NCI-H526 (cell line): ENCODE results near the gene SEC23IP.

Source experiments
- DNase-seq, 2 experiments: peaks; one replicate each; lab custom pipeline; 2025; lab: John Stamatoyannopoulos, UW

SEC23IP gene

DNA sequence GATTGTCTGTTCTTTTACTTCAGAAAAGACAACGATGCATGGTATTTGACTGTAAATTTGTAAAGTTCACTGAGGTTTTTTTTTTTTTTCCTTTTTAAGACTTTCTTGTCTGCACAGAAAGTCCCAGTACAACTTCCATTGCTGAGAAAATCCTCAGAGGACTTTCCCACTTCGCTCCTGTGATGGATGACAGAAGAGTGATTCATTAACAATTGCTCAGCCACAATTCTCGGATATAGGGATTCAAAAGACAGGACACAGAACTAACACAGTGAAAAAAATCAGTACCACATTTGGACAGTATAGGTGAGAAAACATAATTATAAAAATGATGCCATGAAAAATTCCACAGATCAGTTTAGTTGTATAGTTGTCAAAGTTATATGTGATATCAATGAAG is 48.0 kb downstream of the SEC23IP start:
- DNase-seq = no peak

GRCh38 chr10:119942973-119943372 is 50.4 kb downstream of the SEC23IP start:
- no peak for DNase-seq

DNA sequence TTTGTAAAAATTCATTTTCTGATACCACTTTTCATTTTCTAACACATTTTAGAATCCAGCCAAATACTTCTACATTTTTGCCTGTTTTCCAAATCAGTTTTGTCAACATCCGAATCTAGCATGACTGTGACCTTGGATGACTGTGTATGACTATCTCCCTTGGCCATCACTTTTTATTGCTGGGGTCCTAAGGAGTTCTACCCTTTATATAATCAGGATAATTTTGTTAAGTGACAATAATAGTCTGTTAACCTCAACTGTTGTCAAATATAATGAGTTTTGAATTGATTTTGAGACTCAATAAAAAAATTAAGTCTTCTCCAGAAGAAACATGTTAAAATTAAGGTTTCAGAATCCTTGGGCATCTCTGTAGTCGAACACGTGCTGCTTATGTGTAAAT is 53.3 kb downstream of the SEC23IP start:
- DNase-seq = no peak

DNA sequence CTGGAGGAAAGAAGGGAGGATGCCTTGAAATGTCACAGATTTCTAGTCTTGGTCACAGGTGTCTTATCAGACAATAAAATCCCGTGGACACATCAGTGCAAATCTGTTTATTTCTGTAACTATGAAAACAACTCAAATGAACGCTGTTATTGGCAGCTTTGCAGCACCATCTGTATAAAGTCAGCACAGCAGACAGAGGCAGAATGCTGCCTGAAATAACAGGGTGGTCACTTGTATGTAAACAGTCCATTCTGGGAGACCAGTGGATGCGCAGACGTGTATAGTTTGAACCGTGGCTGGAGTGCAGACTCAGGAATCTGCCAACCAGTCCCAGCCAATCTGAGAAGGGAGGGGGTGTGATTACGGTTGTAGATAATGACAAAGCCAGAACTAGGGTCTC is 54.8 kb downstream of the SEC23IP start:
- DNase-seq = no peak

DNA sequence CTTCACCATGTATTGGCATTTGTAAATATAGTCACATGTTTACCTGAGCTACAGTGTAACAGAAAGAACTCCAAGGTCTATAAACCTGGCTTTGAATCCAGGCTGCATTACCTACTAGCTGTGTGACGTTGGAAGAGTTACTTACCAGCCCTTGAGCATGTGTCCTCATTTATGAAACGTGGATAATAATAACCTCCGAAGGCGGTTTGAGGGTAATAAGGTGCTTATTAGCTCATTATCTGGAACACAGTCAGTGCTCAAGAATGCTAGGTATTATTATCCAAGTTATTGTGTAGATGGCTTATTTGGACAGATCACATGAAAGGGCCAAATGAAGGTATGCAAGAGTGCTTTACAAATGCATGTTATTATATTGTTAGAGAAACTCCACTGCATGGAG is 64.9 kb downstream of the SEC23IP start:
- DNase-seq = no peak

DNA sequence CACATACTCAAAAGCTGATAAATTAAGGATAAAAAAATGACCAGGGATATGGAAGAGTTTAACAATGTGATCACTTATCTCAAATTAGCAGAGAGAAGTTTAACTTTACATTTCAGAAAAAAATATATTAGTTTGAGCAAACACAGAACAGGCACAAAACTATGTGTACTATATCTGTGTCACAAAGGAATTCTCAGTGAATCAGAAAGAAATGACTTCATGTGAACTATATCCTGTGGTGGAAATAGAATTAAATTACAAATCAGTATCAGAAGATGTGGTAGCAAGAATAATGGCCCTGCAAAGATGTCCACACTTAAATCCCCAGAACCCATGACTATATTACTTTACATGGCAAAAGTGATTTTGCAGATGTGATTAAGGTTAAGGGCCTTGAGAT is 70.3 kb downstream of the SEC23IP start:
- no peak for DNase-seq

DNA sequence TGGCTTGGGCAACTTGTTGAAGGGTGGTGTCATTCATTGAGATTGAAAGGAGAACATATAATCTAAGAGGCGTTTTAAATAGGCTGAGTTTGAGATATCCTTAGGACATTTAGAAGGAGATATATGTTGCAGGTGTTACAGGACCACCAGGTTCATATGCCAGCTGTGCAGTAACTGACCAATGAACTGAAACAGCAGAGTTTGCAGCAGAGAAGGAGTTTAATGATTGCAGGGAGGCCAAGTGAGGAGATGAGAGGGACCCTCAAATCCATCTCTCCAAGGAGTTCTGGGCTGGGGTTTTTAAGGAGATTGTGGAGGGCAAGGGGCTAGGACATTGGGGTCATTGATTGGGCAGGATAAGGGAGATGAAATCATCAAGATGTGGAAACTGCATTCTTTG is 74.5 kb downstream of the SEC23IP start:
- DNase-seq = no peak

GRCh38 chr10:119969609-119970008 is 77.1 kb downstream of the SEC23IP start:
- DNase-seq = no peak

DNA sequence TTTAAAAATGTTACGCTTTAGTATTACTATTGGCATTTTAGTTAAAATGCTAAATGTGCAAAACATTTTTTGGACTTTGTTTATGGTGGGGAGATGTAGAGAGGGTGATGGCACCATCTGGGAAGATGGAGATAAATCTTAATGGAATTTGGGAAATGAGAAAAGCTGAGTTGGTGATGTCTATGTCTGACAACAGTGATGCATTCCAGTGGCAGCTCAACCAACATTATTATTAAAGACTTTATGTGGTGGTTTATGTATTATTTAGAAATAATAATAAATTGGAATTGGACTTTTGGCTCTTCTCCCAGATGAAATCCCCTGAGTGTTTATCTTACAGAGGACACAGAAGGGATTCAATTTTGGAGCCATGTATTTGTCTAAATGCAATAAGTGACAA is 77.6 kb downstream of the SEC23IP start:
- DNase-seq = no peak

DNA sequence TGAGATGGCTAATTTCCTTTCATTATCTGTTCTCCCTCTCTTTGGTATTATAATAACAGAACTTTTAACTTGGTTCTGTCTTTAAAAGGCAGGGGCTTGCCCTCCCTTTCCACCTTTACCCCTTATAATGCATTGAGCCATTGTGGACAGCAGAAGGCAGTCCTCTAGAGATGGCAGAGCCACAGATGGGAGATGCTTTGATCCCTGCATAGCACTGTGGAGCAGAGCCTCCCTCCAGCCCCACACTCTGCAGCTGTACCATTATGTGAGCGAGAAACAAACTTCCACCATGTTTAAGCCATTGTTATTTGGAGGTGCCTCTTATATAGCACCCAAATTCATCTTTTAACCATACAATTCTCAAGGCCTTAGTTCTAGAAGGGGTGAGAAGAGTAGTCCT is 78.4 kb downstream of the SEC23IP start:
- DNase-seq = no peak

DNA sequence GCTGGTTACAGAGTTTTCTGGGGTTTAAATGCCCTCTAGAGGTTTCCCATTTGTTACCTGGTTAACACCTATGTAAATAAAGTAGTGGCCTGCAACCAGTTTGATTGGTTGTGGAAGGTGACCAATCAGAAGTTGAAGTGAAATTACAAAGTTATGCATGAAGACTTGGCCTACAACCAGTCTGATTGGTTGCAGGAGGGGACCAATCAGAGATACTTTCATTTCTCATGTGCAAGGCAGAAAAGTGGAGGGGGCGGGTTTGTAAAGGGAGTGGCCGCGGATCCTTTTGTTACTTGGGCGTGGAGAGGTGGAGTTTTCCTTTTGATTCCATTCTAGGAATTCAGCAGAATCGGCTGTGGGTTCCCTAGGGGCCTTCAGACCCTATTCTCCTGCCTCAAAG is 80.8 kb downstream of the SEC23IP start:
- DNase-seq = no peak

DNA sequence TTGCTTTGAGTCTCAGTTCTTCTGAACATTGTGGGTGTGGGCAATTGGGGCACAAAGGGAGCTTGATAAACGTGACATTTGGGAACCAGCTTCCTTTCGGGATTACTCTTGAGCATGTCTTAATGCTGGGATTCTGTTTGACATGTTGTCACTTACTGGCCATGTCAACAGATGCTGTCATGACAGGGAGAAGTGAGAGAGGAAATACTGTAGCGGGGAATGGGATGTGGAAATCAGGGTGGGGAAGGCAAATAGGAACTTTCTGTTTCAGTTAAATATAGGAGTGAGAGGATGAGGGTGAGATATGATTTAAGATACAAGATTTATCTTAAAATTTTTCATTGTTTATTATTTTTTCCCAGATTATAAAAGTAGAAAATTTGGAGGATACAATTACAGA is 83.9 kb downstream of the SEC23IP start:
- no peak for DNase-seq

DNA sequence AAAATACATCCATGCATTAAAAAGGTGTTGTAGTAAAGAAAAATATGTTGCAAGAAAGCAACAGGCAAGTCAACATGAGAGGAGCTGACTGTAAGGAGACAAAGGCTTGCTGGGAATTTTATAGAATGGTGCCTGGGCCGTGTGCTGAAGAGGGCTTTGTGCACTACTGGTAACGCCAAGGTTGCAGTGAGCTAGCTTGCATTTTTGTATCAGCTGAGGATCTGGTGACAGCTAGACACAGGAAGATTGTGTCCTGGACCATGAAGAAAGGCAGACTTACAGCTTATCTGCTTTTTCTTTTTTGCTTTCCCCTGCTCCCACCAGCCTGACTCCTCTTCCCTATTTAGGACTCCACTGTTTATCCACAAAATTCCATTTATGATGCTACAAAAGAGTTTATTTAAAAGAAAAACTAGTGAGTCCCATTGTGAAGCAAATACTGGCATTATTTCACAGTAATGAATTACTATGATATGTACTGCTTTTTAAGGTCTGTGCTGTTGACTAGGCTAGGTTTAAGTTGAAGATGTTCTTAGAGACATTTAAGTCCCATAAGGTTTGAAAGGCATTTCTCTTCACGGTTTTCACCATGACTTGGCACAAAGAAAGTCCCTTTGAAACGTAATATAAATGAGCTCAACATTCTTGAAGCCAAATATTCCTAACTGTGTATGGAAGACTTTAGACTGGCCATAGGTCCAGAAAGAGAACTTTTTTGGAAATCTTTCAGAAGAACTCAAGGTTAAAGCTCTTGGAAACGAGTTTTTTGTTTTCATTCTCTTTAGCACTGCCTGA is 88.6 kb downstream of the SEC23IP start:
- DNase-seq = no peak

GRCh38 chr10:119981826-119982225 is 89.3 kb downstream of the SEC23IP start:
- DNase-seq = no peak

DNA sequence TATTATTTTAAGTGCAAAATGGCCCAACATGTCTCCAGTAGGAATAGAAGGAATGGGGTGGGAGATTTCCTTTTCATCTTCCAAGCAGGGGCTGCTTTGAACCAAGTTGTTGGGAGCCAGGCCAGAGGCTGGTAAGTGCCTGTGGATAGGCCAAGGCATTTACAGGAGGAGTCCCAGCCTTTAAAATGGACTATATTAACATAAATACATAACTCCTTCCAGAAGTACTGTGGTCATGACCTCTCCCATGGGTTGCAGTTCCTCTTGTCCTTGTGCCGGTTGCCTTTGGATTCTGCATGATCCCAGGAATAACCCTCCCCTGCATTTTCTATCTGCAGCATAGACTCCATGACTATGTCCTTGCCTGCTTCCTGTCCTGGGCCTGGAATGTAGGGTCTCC is 95.8 kb downstream of the SEC23IP start:
- no peak for DNase-seq

DNA sequence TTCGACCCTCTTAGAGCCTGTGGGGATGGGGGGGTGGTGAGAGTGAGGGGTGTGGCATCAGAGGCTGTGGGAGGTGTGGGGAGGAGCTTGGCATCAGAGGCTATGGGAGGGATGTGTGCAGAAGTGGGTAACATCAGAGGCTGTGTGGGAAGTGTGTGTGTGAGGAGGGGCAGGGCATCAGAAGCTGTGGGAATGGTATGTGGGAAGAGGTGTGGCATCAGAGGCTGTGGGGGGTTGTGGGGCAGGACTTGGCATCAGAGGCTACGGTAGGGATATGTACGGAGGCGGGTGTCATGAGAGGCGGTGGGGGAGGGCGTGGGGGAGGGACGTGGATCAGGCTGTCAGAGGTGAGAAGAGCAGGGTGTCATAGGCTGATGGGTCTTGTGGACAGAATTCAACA is 97.4 kb downstream of the SEC23IP start:
- no peak for DNase-seq

- DNase-seq = no peak
These were observed 98.5 kb downstream of the SEC23IP start for GRCh38 chr10:119991066-119991465.

- DNase-seq = no peak
These were observed 99.3 kb downstream of the SEC23IP start for GRCh38 chr10:119991816-119992215.
